Tracheal epithelial cell (primary cell): ENCODE results near the gene SLCO1B1. TPM values are rescaled to one million over a fixed set of nuclear protein-coding genes. Genes with fewer than 3 reads are reported as not detected.

Experiments
- total RNA-seq: library from RNA; depleted of rRNA; stranded (reverse); fragments of >200 nt; gene quantifications from 2 replicates; pipeline ENCODE4 v1.2.1, GENCODE V29; 2014

SLCO1B1 gene, protein sequence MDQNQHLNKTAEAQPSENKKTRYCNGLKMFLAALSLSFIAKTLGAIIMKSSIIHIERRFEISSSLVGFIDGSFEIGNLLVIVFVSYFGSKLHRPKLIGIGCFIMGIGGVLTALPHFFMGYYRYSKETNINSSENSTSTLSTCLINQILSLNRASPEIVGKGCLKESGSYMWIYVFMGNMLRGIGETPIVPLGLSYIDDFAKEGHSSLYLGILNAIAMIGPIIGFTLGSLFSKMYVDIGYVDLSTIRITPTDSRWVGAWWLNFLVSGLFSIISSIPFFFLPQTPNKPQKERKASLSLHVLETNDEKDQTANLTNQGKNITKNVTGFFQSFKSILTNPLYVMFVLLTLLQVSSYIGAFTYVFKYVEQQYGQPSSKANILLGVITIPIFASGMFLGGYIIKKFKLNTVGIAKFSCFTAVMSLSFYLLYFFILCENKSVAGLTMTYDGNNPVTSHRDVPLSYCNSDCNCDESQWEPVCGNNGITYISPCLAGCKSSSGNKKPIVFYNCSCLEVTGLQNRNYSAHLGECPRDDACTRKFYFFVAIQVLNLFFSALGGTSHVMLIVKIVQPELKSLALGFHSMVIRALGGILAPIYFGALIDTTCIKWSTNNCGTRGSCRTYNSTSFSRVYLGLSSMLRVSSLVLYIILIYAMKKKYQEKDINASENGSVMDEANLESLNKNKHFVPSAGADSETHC
- not detected in 2 replicates for total RNA-seq

GRCh38 chr12:21130998-21131397, at the start of gene SLCO1B1:
Gene SLCO1B1 (plus strand): TSS chr12:21131194. CDS start chr12:21141575, 10,381 bp downstream.

Other genes with a start within 250 kb of the SLCO1B1 start
- not detected in 2 replicates for gene SLCO1A2, start 203.7 kb downstream of the SLCO1B1 start, total RNA-seq
- not detected in 2 replicates for gene IAPP, start 241.7 kb downstream of the SLCO1B1 start, total RNA-seq